Stimulated activated CD4-positive, alpha-beta T cell treated with anti-CD3 and anti-CD28 coated beads, Interleukin-4, amount 100 ng/mL, for 1 hour (primary cell): ENCODE data around the gene TMPRSS4.

Experiments
- DNase-seq: peaks from one replicate; pipeline ENCODE4 v3.0.0-alpha.2; 2020

TMPRSS4 gene

DNA sequence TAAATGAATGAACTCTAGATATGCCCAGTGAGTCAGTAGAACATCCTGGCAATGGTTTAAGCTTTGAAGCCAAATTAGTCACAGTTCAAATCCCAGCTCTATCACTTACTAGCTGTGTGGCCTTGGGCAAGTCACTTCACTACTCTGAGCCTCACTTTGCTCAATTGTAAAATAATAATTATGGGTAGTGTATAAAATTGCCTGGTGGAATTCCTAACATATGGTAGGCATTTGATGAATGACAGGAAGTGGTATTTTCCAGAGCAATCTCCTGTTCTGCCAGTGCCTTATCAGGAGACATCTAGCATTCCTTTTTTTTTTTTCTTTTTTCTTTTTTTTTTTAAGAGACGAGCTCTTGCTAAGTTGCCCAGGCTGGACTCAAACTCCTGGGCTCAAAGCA, 62.7 kb downstream of the TMPRSS4 start:
- no peak for DNase-seq

DNA sequence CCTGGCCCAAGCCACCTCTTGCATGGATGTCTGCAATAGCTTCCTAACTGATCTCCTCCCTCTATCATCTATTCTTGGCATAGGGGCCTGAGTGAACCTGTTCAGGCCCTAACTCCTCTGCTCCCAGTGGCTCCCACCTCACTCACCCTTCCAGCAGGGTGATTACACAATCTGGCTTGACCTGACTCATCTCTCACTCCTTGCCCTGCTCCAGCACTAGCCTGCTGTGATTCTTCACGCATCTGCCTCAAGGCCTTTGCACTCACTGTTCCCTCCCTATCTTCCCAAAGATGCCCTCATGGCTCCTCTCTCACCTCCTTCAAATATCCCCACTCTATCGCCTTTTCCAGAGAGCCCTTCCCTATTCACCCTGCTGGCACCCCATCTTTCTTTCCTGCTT, 65.2 kb downstream of the TMPRSS4 start:
- DNase-seq = no peak

DNA sequence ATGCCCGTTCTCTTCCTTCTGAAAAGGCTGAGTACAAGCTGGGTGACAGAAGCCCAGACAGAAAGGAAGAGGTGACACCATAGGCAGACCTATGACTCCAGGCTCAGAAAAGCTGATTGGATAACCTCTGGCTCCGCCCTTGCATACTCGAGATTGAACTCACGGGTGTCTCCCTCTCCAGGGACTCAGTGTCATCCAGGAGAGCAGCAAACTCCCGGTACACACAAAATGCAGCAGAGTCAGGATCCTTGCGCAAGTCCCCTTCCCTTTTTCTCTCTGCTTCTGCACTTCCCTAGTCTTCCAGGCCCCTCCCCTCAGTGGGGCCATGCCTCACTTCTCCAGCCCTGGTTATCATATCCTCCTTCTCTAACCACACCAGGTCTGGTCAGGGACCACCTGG, 65.9 kb downstream of the TMPRSS4 start:
- no peak for DNase-seq

DNA sequence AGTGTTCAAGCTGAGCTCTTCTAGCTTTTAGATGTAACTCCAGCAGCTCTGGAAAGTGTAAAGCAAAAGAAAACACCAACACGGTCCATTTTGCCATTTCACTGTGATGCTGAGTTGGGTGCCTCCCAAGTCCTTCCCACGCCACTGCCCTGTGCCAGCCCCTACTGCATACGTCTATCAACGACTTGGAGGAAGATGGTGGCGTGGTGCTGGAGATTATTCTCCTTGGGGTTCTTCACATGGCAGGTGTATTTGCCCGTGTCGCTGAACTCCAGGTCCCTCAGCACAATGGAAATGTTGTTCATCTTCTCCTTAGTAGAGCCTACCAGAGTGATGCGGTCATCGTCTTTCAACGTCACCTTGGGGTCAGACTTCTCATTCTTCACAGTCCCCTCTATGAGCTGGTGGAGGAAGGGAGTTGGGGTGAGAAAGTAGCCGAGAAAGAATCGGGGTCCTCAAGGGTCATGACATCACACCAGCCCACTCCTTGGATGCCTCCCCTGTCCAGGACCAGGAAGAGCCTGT, 66.8 kb downstream of the TMPRSS4 start:
- no peak for DNase-seq

DNA sequence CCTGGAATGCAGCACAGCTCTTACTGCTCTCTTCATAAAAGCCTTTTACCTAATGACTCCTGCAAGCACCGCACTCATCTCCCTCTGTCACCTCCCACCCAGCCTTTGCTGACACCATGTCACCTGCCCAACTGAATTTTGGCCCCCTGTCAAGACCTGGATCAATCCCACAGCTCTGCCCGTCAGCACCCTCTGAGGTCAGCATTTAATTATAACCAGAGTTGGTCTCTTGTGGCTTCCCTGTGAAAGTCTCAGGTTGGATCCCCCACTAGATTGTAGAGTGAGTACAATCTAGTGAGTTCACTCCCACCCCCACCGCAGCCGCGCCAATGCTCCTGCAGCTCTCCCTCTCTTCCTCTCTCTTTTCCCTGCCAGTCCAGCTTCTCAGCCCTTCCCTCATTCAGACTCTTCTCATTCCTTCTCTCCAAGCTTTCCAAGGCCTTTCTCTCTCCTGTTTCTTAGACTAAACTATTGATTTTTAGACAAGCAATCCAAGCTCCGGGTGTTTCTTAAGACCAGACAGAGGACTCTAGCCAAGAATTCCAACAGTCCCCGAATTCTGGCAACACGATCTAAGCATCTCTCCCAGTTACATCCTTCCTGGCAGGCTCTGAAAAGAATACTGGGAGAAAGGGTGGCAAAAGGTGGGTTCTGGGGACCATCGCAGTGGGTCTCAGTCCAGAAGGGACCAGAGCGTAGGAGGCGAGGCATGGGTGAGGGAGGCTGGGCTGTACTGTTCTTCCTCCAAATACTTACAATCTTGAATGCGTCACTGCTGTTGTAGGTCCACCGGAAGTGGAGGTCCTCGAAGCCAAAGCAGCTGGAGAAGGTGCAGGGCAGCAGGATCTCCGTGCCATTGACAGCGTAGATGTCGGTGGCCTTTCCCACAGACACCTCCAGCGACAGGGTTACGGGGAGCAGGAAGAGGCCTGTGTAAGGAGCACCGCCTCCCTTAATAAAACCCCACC, 67.7 kb downstream of the TMPRSS4 start:
- no peak for DNase-seq

DNA sequence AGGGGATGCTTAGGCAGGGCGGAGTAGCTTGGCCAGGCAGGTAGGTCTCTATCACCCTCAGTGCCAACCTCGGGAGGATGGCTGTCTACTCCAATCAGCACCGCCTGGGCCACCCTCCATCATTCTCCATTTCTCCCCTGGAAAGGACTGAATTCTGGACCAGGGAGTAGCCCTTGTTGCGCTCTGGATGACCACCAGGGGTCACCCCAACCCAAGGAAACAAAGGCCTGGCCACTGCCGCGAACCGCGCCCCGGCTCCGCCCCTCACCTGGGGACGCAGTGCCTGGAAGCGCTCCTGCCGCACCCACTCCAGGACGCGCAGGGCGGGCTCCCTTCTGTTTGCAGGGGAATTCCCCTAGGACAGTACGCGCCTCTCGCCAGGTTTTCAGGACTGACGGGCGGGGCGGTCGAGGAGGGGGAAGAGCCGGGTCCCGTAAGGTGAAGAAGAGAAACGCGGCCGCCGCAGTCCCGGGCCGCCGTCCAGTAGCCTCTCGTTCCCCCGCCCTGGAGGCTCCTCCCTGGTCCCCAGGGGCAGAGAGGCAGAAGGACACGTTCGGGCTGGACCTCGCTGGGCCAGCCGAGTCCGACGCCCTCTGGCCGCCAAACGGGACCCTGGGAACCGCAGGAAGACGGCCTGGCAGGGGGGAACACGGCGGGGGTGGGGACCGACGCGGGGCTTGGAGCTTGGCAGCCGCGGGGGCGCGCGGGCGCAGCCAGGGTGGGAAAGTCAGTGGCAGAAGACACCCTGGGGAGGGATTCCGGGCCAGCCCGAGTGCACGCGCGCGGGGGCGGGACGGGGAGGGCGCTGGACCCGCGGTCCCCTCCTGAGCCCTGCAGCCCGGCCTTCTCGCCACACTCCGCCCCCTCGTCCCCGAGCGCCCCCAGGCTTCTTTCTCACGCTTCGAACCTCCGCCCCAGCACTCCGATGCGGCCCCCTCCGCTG, 68.7 kb downstream of the TMPRSS4 start:
- DNase-seq = peak; percentile 85

DNA sequence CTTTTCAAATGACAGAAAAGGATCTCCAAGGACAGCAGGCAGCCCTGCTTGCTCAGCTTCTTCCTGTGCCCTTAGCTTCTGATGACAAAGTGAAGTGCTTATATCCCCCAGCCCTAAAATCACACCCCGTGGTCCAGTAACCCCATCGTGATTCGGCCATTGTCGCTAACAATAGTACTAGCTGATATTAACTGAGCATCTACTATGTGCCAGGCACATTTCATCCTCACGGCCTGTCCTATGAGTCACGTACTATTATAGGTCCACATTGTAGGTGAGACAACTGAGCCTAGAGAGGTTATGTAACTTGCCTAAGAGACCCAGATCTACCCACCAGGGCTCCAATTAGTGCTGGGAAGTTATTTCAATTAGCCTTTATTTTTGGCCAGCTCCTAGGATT, 69.7 kb downstream of the TMPRSS4 start:
- no peak for DNase-seq

DNA sequence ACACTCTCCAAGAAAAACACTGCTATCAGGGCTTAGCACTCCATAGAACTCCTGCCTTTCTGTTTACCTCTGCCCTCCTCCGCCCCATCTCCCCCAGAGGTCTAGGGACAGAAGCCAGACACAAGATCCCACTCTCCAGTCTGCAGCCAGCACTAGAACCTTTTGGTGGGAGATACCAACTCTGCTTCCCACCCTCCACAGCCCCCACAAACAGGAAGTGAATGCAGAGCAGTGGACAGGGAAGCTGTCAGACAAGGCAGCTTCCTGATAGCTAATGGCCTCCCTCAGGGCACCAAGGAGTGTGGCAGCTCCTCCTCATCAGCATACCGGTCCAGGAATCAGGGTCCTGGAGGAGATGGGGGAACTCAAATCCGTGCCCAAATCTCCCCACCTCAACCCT, 70.6 kb downstream of the TMPRSS4 start:
- DNase-seq = no peak

DNA sequence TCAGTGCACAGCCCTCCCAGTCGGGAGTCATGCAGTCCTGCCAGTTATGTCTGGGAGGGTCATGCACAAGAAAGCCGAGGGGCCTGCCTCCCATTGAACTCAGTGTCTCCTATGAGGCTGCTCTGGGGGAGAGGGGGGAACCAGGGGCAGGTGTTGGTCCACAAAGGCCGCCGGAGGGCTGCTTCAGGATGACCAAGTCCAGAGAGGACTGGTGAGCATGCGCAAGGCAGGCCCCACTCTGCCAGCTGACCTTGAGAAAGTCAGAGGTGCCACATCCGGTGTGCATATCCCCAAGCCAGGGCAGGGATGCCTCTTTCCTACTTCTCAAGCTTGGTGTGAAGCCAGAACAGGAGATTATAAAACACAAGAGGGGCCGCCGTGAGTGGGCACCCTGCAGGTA, 71.4 kb downstream of the TMPRSS4 start:
- DNase-seq = no peak

DNA sequence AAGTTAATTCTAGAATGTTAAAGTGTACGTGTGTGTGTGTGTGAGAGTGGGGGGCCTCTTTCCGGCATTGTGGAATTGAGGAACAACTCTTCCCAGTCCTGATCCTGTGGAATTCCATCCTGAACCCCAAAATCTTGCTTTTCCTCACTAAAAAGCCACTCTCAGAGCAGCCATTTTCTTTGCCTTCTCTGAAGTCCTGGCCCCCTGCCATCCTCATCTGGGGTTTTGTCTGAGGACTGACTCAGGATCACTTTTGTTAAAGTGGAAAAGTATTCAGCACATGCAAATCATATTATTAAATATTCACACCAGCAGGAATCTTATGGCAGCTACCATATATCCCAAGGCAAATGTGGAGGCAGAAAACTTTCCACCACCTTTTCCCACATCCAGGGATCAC, 72.0 kb downstream of the TMPRSS4 start:
- DNase-seq = no peak

DNA sequence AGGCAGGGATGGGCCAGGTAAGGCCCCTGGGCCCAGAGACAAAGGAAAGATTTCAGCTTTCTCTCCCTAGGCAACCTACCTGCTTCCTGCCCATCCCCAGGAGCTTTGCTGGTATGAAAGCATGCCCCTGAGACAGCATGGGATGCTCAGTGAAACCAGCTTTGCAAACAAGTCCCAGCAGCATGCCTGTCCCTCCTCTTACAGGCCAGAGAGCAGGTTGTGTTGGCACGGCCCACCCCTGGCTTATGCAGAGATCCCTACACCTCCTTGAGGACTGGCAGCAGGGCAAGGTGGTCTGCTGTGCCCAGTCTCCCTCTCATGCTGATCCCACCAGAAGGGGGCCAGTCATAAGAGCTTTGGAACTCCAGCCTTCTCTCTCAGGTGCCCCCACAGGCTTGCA, 72.6 kb downstream of the TMPRSS4 start:
- no peak for DNase-seq

DNA sequence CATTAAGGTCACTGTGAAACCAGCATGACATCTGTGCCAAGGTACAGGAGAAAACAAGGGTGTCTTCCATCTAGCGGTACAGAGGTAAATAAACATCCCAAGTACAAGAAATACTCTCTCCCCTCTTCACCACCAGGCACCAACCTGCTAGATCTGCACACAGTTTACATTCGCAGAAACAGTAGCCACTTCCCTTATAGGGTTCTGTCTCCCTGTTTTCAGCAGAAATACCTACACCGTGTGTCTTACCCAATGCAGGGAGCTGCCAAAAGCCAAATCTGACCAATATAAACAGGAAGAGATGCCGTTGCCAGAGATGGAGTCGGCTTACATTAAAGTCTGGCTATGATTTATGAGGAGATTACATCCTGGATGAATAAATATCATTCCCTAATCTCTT, 74.6 kb downstream of the TMPRSS4 start:
- no peak for DNase-seq

DNA sequence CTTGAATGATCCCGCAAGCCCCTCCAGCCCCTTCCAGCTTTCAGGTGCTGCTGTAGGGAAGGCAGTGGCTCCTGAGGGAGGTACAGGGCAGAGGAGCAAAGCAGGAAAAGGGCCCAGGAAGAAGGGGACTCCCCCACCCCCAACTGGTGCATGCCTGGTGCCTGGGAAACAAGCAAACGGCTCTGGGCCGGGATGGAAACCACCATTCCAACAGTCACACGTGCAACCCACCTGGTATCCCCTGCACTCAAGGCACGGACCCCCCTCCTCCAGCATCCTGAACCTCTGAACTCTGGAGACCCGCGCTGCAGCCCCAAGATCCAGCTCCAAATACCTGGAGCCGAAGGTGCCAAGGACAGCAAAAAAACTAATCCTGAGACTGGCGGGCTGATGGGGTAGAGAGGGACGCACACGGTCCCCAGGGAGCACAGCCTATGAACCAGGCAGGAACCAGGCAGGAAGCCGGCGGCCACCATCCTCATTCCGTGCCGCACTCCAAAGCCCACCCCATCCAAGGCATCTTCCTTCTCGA, 75.2 kb downstream of the TMPRSS4 start:
- no peak for DNase-seq

DNA sequence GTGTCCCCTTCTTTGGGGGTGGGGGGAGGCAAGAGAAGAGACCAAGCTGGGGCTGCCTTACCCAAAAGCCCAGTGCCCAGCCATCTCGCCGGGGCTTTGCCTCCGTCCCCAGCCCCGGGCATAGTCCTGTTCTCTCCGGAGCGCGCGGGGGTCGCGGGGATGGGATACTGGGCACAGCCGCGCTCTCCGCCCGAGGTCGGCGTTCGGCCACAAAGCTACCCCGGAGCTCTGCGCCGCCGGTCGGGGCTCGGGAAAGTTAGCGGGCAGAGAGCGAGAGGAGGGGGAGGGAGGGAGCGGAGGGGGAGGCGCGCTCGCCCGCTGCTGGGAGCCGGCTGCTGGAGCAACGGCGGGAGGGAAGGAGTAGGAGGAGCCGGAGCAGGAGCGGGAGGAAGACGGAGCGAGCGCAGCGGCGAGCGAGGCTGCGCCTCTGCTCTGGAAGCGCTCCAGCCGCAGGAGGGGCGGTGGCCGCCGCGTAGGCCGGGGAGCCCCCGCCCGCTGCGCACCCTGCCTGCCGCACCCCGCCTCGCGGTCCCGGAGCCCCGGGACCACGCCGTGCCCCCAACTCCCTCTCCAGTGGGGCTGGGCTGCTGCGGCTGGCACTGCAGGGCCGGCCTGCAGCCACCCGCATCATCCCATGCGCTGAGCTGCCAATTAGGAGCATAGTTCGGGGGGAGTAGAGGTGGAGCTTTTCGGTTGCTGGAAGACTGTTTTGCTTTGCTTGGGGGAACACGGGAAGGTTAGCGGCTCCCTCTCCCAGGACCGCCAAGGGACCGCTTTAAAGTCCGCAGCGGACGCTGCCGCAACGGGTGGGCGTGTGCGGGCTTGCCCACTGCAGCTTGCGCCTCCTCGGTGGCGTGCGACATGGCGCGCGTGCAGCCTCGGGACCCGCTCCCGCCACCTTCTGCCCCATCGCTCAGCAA, 75.9 kb downstream of the TMPRSS4 start, which contains the start of gene SCN4B:
TSS of gene SCN4B (minus strand) at position 272 of the 920 bp plus-strand sequence. CDS start at position 122, 150 bp downstream.
- no peak for DNase-seq

DNA sequence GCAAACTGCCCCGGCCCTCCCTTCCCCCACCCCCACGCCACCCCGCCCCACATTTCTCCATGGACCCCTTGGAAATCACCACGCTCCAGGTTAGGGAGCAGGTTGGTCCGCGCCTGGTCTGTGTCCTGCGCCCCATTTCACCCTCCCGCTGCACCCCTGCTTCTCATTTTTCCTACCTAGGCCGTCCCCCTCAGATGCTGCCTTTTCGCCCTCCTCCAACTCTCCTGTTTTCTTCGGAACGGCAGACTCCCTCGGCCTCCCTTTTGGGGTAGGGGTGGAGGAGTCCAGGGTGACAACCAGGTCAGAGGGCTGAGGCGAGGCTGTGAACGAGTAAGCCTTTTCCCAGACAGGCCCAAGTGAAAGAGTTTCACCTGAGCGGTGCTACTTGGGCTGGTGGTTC, 76.6 kb downstream of the TMPRSS4 start:
- no peak for DNase-seq

DNA sequence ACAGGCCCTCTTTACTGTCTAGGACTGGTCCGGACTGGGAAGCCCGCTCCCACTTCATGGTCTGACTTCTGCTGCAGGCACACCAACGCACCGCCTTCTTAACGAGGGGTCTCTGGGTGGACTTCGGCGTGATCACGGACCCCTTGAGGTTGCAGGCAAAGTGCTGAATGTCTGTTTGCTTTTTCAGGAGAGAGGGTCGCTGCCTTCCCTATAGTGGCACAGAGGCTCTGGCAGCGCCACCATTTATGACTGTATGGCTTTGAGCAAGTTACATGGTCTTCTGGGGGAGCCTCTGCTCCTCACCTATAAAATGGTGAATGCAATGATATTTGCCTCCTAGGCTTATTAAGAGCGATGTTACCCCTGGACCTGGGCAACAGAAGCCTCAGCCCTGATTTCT, 77.1 kb downstream of the TMPRSS4 start:
- DNase-seq = no peak

DNA sequence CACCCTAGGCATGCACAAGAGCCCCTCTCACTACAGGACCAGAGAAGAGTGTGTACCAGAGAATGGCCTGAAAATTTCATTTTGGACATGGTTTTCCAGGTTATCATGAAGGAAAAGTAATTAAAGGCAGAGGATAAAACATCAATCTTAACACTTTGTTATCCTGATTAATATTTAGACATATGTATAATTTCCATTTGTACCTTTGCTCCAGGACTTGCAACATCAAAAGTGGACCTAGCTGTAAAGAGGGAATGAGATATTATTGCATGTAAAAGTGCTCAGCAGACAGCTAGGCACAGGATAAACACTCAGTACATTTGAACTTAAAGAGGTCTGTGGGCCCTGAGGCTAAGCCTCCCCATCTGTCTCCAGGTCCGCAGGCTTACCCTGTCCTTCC, 77.8 kb downstream of the TMPRSS4 start:
- no peak for DNase-seq

DNA sequence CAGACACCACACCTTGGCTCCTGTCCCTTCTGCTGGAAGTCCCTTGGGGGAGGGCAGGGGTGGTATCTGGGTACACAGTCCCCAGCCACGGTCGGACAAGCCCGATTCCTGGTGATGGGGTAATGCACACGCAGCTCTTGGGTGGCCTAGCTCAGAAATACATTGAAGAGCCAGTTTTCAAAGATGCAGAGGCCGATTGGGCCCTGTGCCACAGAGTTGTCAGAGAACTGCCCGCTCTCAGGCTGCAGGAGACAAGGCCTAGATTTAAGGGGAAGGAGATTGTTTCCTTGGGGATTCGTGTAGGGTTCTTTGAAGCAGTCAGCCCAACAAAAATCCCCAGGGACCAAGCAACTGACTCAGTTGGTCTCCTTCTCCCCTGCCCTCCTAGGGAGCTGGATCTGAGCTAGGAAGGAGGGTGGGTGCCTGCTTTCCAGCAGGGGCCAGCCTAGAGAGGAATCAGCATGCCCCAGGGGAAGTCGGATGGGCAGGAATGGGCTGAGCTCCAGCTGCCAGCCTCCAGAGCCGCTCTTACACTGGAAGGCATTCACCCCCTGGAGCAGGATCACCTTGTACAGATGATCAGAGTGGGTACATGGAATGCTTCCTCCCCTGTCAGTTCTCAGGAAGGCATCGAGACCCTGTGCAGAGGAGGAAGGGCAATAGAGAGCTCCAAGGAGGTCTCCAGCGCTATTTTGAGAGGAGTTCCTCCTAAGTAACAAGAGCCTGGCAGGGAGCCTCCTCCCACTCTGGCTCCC, 79.1 kb downstream of the TMPRSS4 start:
- no peak for DNase-seq

DNA sequence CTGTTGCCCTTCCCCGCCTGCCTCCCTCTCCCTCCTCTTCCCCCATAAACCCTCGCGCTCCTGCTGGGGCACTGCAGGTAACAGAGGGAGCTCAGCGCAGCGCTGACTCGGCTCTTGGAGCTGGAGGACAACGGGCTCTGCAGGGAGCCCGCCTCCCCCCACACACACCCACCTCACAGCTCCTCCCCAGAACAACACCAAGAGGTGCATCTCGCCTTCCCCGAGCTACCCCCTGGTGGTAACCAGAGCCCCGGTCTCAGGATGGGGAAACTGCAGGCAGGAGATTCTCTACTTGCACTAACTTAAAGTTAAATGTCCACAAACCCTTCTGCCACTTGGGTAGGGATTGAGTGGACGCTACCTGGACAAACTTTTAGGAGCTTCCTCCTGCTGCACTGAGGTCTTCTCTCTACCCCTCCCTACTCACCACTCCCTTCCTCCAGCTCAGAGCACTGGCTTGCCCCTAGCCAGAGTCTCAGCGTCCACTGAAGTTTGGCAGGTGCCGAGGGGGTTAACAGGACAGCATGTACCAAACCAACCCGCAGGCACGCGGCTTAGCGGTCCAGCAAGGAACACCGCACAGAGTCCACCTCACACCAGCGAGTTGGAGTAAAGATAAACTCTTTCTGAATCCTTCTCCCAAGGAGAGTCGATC, 79.8 kb downstream of the TMPRSS4 start:
- DNase-seq = peak; percentile 10

DNA sequence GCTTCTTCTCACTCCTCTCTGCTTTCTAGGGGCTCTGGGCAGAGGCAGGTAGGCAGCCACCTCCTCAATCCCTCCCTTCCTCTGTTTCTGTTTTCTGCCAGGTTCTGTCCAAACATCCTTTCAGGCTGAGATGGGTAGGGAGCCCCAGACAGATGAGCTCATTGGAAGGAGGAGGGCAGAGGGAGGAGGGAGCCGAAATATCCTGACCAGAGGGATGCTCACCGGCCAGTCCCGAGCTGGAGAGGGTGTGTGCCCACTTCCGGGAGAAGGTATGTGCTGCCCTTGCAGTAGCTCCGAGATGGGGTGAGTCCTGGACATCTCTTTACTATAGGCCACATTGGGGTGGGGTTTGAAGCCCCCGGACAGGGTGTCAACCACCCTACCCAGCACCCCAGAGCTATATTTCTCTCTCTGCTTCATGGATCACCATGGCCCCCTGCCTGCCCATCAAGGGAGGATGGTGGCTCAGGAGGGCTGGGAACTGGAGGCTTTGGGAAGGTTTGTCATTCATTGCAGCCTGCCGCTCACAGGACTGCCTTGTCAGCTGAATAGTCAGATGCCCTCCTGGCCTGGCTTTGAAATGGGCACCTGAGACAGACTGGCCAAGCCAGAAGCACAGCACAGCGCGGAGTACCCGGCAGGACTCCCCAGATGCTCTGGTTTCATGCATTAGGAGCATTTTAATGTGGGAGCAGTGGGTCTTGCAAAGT, 80.5 kb downstream of the TMPRSS4 start:
- no peak for DNase-seq
